ENCODE measurements around the gene C1orf226. TPM values are rescaled to one million over a fixed set of nuclear protein-coding genes. Genes with fewer than 3 reads are reported as not detected.
"Not testable (repeated sequence)": the region's sequence is repeated elsewhere in the genome, so short reads cannot be mapped to it uniquely, and the experiment has no call there.

Gene C1orf226
- total RNA-seq, 2 donors from 2014 or later = 1.3 to 4.0 TPM

GRCh38 chr1:162343470-162343869, 38.1 kb upstream of the C1orf226 start:
- Histone ChIP-seq H3K4me1 (peaks cover 6% of the 10 kb centered on the region), H3K9me3 (no peaks in the 10 kb centered on the region), H3K4me3 (no peak overlapping the region), H3K36me3 (replicated peaks in 1 of 2; ENCODE audit: insufficient read depth in 1 of 2, low read depth in 2 of 2) (no peaks in the 10 kb centered on the region), H3K27me3 (no peaks in the 10 kb centered on the region), H3K27ac (no peak overlapping the region)
- 87 to 89% methylated on average over 5 of the region's 5 CpGs for WGBS, 2 donors
- DNase-seq (no peak), ATAC-seq (no peak)
- TF ChIP-seq CTCF (IDR thresholded peaks at IDR 0.05) = no peak
- TF ChIP-seq POLR2A (IDR thresholded peaks at IDR 0.05) = no peak
- intact Hi-C loops (cut with DNase I) = no loop called here

GRCh38 chr1:162347281-162347680, 34.2 kb upstream of the C1orf226 start:
- 23 to 24% methylated on average over 3 of the region's 3 CpGs for WGBS, 2 donors
- H3K4me1 ChIP-seq = peaks cover 6% of the 10 kb centered on the region
- H3K27ac ChIP-seq = no peak overlapping the region
- no peaks in the 10 kb centered on the region for H3K36me3 ChIP-seq (replicated peaks in 1 of 2; ENCODE audit: insufficient read depth in 1 of 2, low read depth in 2 of 2)
- H3K4me3 ChIP-seq = no peak overlapping the region
- H3K9me3 ChIP-seq = no peaks in the 10 kb centered on the region
- intact Hi-C loops (cut with DNase I) = no loop called here
- TF ChIP-seq CTCF (IDR thresholded peaks at IDR 0.05) = no peak
- no peak for TF ChIP-seq POLR2A (IDR thresholded peaks at IDR 0.05)
- H3K27me3 ChIP-seq = no peaks in the 10 kb centered on the region
- DNase-seq = no peak
- no peak for ATAC-seq

GRCh38 chr1:162349635-162350330, 31.7 kb upstream of the C1orf226 start:
- no peak overlapping the region for H3K27ac ChIP-seq
- intact Hi-C loops (cut with DNase I) = no loop called here
- ATAC-seq (peak; percentile 18), DNase-seq (no peak)
- no peaks in the 10 kb centered on the region for H3K9me3 ChIP-seq
- 60 to 63% methylated on average over 11 of the region's 11 CpGs for WGBS, 2 donors
- H3K4me1 ChIP-seq = peaks cover 6% of the 10 kb centered on the region
- TF ChIP-seq CTCF (IDR thresholded peaks at IDR 0.05) = no peak
- no peak for TF ChIP-seq POLR2A (IDR thresholded peaks at IDR 0.05)
- no peaks in the 10 kb centered on the region for H3K27me3 ChIP-seq
- H3K4me3 ChIP-seq = no peak overlapping the region
- H3K36me3 ChIP-seq (replicated peaks in 1 of 2; ENCODE audit: insufficient read depth in 1 of 2, low read depth in 2 of 2) = no peaks in the 10 kb centered on the region

GRCh38 chr1:162351246-162351842, 30.2 kb upstream of the C1orf226 start:
- no peaks in the 10 kb centered on the region for H3K9me3 ChIP-seq
- no peak for DNase-seq
- H3K4me3 ChIP-seq = no peak overlapping the region
- H3K36me3 ChIP-seq (replicated peaks in 1 of 2; ENCODE audit: insufficient read depth in 1 of 2, low read depth in 2 of 2) = no peaks in the 10 kb centered on the region
- no peak overlapping the region for H3K27ac ChIP-seq
- TF ChIP-seq POLR2A (IDR thresholded peaks at IDR 0.05) = no peak
- TF ChIP-seq CTCF (IDR thresholded peaks at IDR 0.05) = no peak
- H3K4me1 ChIP-seq = peaks cover 6% of the 10 kb centered on the region
- 67 to 80% methylated on average over 6 of the region's 6 CpGs for WGBS, 2 donors
- no peak for ATAC-seq
- no peaks in the 10 kb centered on the region for H3K27me3 ChIP-seq
- intact Hi-C loops (cut with DNase I) = no loop called here

- ATAC-seq; H3K36me3 ChIP-seq (replicated peaks in 1 of 2; ENCODE audit: insufficient read depth in 1 of 2, low read depth in 2 of 2); H3K9me3 ChIP-seq; H3K4me3 ChIP-seq; H3K4me1 ChIP-seq; H3K27me3 ChIP-seq; H3K27ac ChIP-seq; intact Hi-C loops (cut with DNase I); DNase-seq: not testable (repeated sequence)
- 80 to 91% methylated on average over 3 of the region's 4 CpGs for WGBS, 2 donors
Observed at GRCh38 chr1:162351874-162352273, 29.7 kb upstream of the C1orf226 start.
